HepG2 (cell line): ENCODE data around the gene KDM5B. TPM values are rescaled to one million over a fixed set of nuclear protein-coding genes. Genes with fewer than 3 reads are reported as not detected.
A peak's percentile ranks its signal among the peaks of the same experiment; 100 is the strongest.

Source experiments
- EEA1 ChIP-seq: sonication (generic); formaldehyde crosslinking; IDR thresholded peaks from 2 replicates; pipeline ENCODE4 v1.5.1; 2020; ENCODE audit warnings: mild to moderate bottlenecking, missing genetic modification reagents, borderline replicate concordance
- FOSL2 ChIP-seq: sonication (generic); formaldehyde crosslinking; IDR thresholded peaks from 2 replicates; pipeline ENCODE4 v1.4.0; 2020; ENCODE audit warnings: missing genetic modification reagents
- HNF4A ChIP-seq: sonication (generic); formaldehyde crosslinking; IDR thresholded peaks from 2 replicates; pipeline ENCODE4 v1.4.0; 2020; ENCODE audit warnings: missing genetic modification reagents
- HNRNPH1 ChIP-seq: fragments of 200-400 bp; formaldehyde crosslinking; optimal IDR thresholded peaks from 2 replicates; pipeline ENCODE3; 2017; ENCODE audit warnings: mild to moderate bottlenecking, low read depth, low read length
- HNRNPLL ChIP-seq: fragments of 200-400 bp; formaldehyde crosslinking; IDR thresholded peaks from 2 replicates; pipeline ENCODE4 v1.6.1; 2017; ENCODE audit warnings: mild to moderate bottlenecking, low read depth, low read length; ENCODE audit not compliant: poor library complexity, severe bottlenecking
- MAF1 ChIP-seq: sonication (generic); formaldehyde crosslinking; IDR thresholded peaks from 2 replicates; pipeline ENCODE4 v1.5.0; 2020; ENCODE audit warnings: missing genetic modification reagents, borderline replicate concordance
- MTA1 ChIP-seq: sonication (generic); formaldehyde crosslinking; IDR thresholded peaks from 2 replicates; pipeline ENCODE4 v1.4.0; 2020; ENCODE audit warnings: missing genetic modification reagents, mild to moderate bottlenecking, borderline replicate concordance
- NR2F2 ChIP-seq: IDR thresholded peaks from 2 replicates; pipeline ENCODE4 v1.6.1; 2012; ENCODE audit warnings: low read depth, inconsistent platforms, borderline replicate concordance
- SAFB2 ChIP-seq: sonication (generic); formaldehyde crosslinking; IDR thresholded peaks from 2 replicates; pipeline ENCODE4 v1.5.1; 2020; ENCODE audit warnings: missing genetic modification reagents, low read depth, mild to moderate bottlenecking, borderline replicate concordance
- ZFP41 ChIP-seq: sonication (generic); formaldehyde crosslinking; IDR thresholded peaks from 2 replicates; pipeline ENCODE4 v1.4.0; 2020; ENCODE audit warnings: mild to moderate bottlenecking, missing genetic modification reagents, borderline replicate concordance
- ZNF251 ChIP-seq: sonication (generic); formaldehyde crosslinking; IDR thresholded peaks from 2 replicates; pipeline ENCODE4 v1.9.0; 2021; ENCODE audit warnings: mild to moderate bottlenecking, missing genetic modification reagents
- ZNF318 ChIP-seq: sonication (generic); formaldehyde crosslinking; IDR thresholded peaks from 2 replicates; pipeline ENCODE4 v1.4.0; 2020; ENCODE audit warnings: mild to moderate bottlenecking, missing genetic modification reagents
- ZNF329 ChIP-seq: sonication (generic); formaldehyde crosslinking; IDR thresholded peaks from 2 replicates; pipeline ENCODE4 v1.9.0; 2021; ENCODE audit warnings: low read depth, mild to moderate bottlenecking, missing genetic modification reagents
- ZNF414 ChIP-seq: sonication (generic); formaldehyde crosslinking; IDR thresholded peaks from 2 replicates; pipeline ENCODE4 v1.5.0; 2020; ENCODE audit warnings: missing genetic modification reagents
- ZNF580 ChIP-seq: IDR thresholded peaks from 2 replicates; pipeline ENCODE4 v1.6.1; 2016; ENCODE audit warnings: low read depth, borderline replicate concordance
- ZNF724P ChIP-seq: sonication (generic); formaldehyde crosslinking; IDR thresholded peaks from 2 replicates; pipeline ENCODE4 v1.8.0; 2022; ENCODE audit warnings: missing genetic modification reagents, borderline replicate concordance
- ZNF75D ChIP-seq: sonication (generic); formaldehyde crosslinking; IDR thresholded peaks from 2 replicates; pipeline ENCODE4 v1.8.1; 2023; ENCODE audit warnings: missing genetic modification reagents, mild to moderate bottlenecking, borderline replicate concordance
- polyA plus RNA-seq, 8 experiments: library from polyadenylated mRNA; depleted of rRNA in 3 of 8; stranded (reverse) in 7 of 8; unstranded in 1 of 8; fragments of >200 nt; fragmentation: Illumina TruSeq in 4 of 8; extraction: Trizol in 4 of 8; gene quantifications; 2 replicates each; pipeline versions ENCODE4 v1.2.1 to v1.2.3, GENCODE V29; 2011 to 2016; ENCODE audit warnings: low read depth in 4 of 8, missing spikeins in 1 of 8, mixed read lengths in 1 of 8; ENCODE audit not compliant: insufficient read depth in 1 of 8
- total RNA-seq, 5 experiments: library from RNA; depleted of rRNA; stranded (reverse); fragments of >200 nt; fragmentation: Illumina TruSeq; extraction: Trizol; gene quantifications; 2 replicates each; pipeline ENCODE4 v1.2.3, GENCODE V29; 2016; ENCODE audit warnings: low read depth in 1 of 5

Gene KDM5B
- total and polyA plus RNA-seq, 2 of the 13 experiments (the other 11 are each of a cell fraction or from before 2014, with no cell fraction given) = 34.2 to 35.4 TPM

- no peak for TF ChIP-seq ZNF414 (CRISPR knock-in tag)
- TF ChIP-seq ZFP41 = no peak
- no peak for TF ChIP-seq HNRNPH1
- no peak for TF ChIP-seq ZNF75D (CRISPR knock-in tag)
- TF ChIP-seq EEA1 (CRISPR knock-in tag) = no peak; the same call in 1 of the 2 replicates
- no peak for TF ChIP-seq HNRNPLL
- peak; percentile 61 for TF ChIP-seq FOSL2 (CRISPR knock-in tag)
- no peak for TF ChIP-seq ZNF724P
- TF ChIP-seq ZNF318 (CRISPR knock-in tag) = no peak
- TF ChIP-seq MAF1 = 0 out of 2 replicates have a peak, but pooled peaks have one; percentile 36
- TF ChIP-seq NR2F2 = 0 out of 2 replicates have a peak, but pooled peaks have one; percentile 27
- 0 out of 2 replicates have a peak, but pooled peaks have one; percentile 11 for TF ChIP-seq SAFB2 (CRISPR knock-in tag)
- TF ChIP-seq ZNF329 (CRISPR knock-in tag) = no peak
- peak; percentile 13; the same call in 1 of the 2 replicates for TF ChIP-seq HNF4A (CRISPR knock-in tag)
- no peak for TF ChIP-seq MTA1
- TF ChIP-seq ZNF580 (CRISPR knock-in tag) = peak; percentile 52; the same call in 1 of the 2 replicates
- no peak; the same call in 1 of the 2 replicates for TF ChIP-seq ZNF251 (CRISPR knock-in tag)
Measured at GRCh38 chr1:202810615-202811295, 2.5 kb upstream of the KDM5B start, which contains the start of gene PCAT6 (continued).
